ENCODE measurements around the gene TOR1B. TPM values are rescaled to one million over a fixed set of nuclear protein-coding genes. Genes with fewer than 3 reads are reported as not detected.
A peak's percentile ranks its signal among the peaks of the same experiment; 100 is the strongest.
"Not testable (repeated sequence)": the region's sequence is repeated elsewhere in the genome, so short reads cannot be mapped to it uniquely, and the experiment has no call there.

The TOR1B gene
- total RNA-seq, 2 experiments from 2014 or later = 18.8 to 21.3 TPM

GRCh38 chr9:129762985-129763926 is 39.7 kb upstream of the TOR1B start:
- no peaks in the 10 kb centered on the region for H3K9me3 Mint-ChIP-seq
- H3K36me3 Mint-ChIP-seq (ENCODE audit: low read depth) = no peaks in the 10 kb centered on the region
- peaks cover under 1% of the 10 kb centered on the region for H3K4me1 Mint-ChIP-seq (ENCODE audit: low read depth)
- H3K4me3 Mint-ChIP-seq = no peak overlapping the region
- no peak overlapping the region for H3K27ac Mint-ChIP-seq
- CTCF ChIA-PET = interaction anchor here (0.7 to 1.3 kb wide), 2 partner anchors 25 to 37 kb away, joined by 4 to 6 read pairs; no protein-coding TSS in a partner anchor
- intact Hi-C loops (cut with micrococcal nuclease) = no loop called here
- no peak for DNase-seq
- no peaks in the 10 kb centered on the region for H3K27me3 Mint-ChIP-seq (ENCODE audit: low read depth)

- Mint-ChIP-seq H3K4me3 (no peak overlapping the region), H3K9me3 (no peaks in the 10 kb centered on the region), H3K27me3 (ENCODE audit: low read depth) (no peaks in the 10 kb centered on the region), H3K27ac (no peak overlapping the region), H3K36me3 (ENCODE audit: low read depth) (no peaks in the 10 kb centered on the region), H3K4me1 (ENCODE audit: low read depth) (no peaks in the 10 kb centered on the region)
- CTCF ChIA-PET = interaction anchor here (0.6 to 1.1 kb wide), 4 partner anchors 22 to 69 kb away, joined by 3 to 4 read pairs (median 3); partner anchors contain the start of genes C9orf78 and USP20
- intact Hi-C loops (cut with micrococcal nuclease) = no loop called here
- DNase-seq = no peak
Observed at GRCh38 chr9:129765764-129766317, 37.1 kb upstream of the TOR1B start.

GRCh38 chr9:129768486-129768885 is 34.5 kb upstream of the TOR1B start:
- no peak for DNase-seq
- H3K36me3 Mint-ChIP-seq (ENCODE audit: low read depth) = no peaks in the 10 kb centered on the region
- H3K27me3 Mint-ChIP-seq (ENCODE audit: low read depth) = no peaks in the 10 kb centered on the region
- no peak overlapping the region for H3K27ac Mint-ChIP-seq
- H3K4me3 Mint-ChIP-seq = no peak overlapping the region
- no peaks in the 10 kb centered on the region for H3K9me3 Mint-ChIP-seq
- CTCF ChIA-PET = interaction anchor here (1.0 kb wide), 2 partner anchors 31 to 43 kb away, joined by 3 read pairs; no protein-coding TSS in a partner anchor
- H3K4me1 Mint-ChIP-seq (ENCODE audit: low read depth) = no peaks in the 10 kb centered on the region
- intact Hi-C loops (cut with micrococcal nuclease) = no loop called here

GRCh38 chr9:129769669-129770068 is 33.3 kb upstream of the TOR1B start:
- H3K9me3 Mint-ChIP-seq = no peaks in the 10 kb centered on the region
- no peak overlapping the region for H3K27ac Mint-ChIP-seq
- intact Hi-C loops (cut with micrococcal nuclease) = no loop called here
- no peaks in the 10 kb centered on the region for H3K27me3 Mint-ChIP-seq (ENCODE audit: low read depth)
- no peak for DNase-seq
- H3K4me3 Mint-ChIP-seq = no peak overlapping the region
- no peaks in the 10 kb centered on the region for H3K36me3 Mint-ChIP-seq (ENCODE audit: low read depth)
- no peaks in the 10 kb centered on the region for H3K4me1 Mint-ChIP-seq (ENCODE audit: low read depth)
- CTCF ChIA-PET = interaction anchor here (1.0 kb wide), 1 partner anchor 32 kb away, joined by 3 read pairs; no protein-coding TSS in a partner anchor

- Mint-ChIP-seq H3K27ac (no peak overlapping the region), H3K36me3 (ENCODE audit: low read depth) (no peaks in the 10 kb centered on the region), H3K4me1 (ENCODE audit: low read depth) (no peaks in the 10 kb centered on the region), H3K27me3 (ENCODE audit: low read depth) (no peaks in the 10 kb centered on the region), H3K9me3 (no peaks in the 10 kb centered on the region), H3K4me3 (no peak overlapping the region)
- CTCF ChIA-PET = no interaction called here
- DNase-seq = no peak
- intact Hi-C loops (cut with micrococcal nuclease) = no loop called here
Observed at GRCh38 chr9:129770741-129771140, 32.2 kb upstream of the TOR1B start.

GRCh38 chr9:129773262-129774048 is 29.5 kb upstream of the TOR1B start:
- CTCF ChIA-PET = interaction anchor here (0.7 to 0.9 kb wide), 2 partner anchors 32 to 36 kb away, joined by 3 to 5 read pairs; no protein-coding TSS in a partner anchor
- H3K27me3 Mint-ChIP-seq (ENCODE audit: low read depth) = peaks cover 9% of the 10 kb centered on the region
- no peak for DNase-seq
- H3K27ac Mint-ChIP-seq = no peak overlapping the region
- H3K36me3 Mint-ChIP-seq (ENCODE audit: low read depth) = no peaks in the 10 kb centered on the region
- H3K9me3 Mint-ChIP-seq = no peaks in the 10 kb centered on the region
- H3K4me1 Mint-ChIP-seq (ENCODE audit: low read depth) = peaks cover 11% of the 10 kb centered on the region
- intact Hi-C loops (cut with micrococcal nuclease) = no loop called here
- no peak overlapping the region for H3K4me3 Mint-ChIP-seq

- intact Hi-C loops (cut with micrococcal nuclease) = no loop called here
- Mint-ChIP-seq H3K27me3 (ENCODE audit: low read depth) (peaks cover 9% of the 10 kb centered on the region), H3K9me3 (no peaks in the 10 kb centered on the region), H3K27ac (no peak overlapping the region), H3K36me3 (ENCODE audit: low read depth) (no peaks in the 10 kb centered on the region), H3K4me1 (ENCODE audit: low read depth) (peaks cover 11% of the 10 kb centered on the region), H3K4me3 (no peak overlapping the region)
- CTCF ChIA-PET = interaction anchor here (1.4 kb wide), 1 partner anchor 48 kb away, joined by 6 read pairs; no protein-coding TSS in a partner anchor
- DNase-seq = no peak
Observed at GRCh38 chr9:129774791-129775447, 28.1 kb upstream of the TOR1B start.

GRCh38 chr9:129775448-129775798 is 27.6 kb upstream of the TOR1B start:
- no peak for DNase-seq
- Mint-ChIP-seq H3K9me3 (no peaks in the 10 kb centered on the region), H3K27me3 (ENCODE audit: low read depth) (peaks cover 9% of the 10 kb centered on the region), H3K27ac (no peak overlapping the region), H3K36me3 (ENCODE audit: low read depth) (no peaks in the 10 kb centered on the region), H3K4me3 (no peak overlapping the region), H3K4me1 (ENCODE audit: low read depth) (peaks cover 11% of the 10 kb centered on the region)
- CTCF ChIA-PET = interaction anchor here (1.1 to 1.4 kb wide), 2 partner anchors 38 to 48 kb away, joined by 3 to 6 read pairs; no protein-coding TSS in a partner anchor
- intact Hi-C loops (cut with micrococcal nuclease) = no loop called here

GRCh38 chr9:129776096-129776495 is 26.9 kb upstream of the TOR1B start:
- intact Hi-C loops (cut with micrococcal nuclease); H3K36me3 Mint-ChIP-seq (ENCODE audit: low read depth); H3K9me3 Mint-ChIP-seq; H3K4me3 Mint-ChIP-seq; H3K27me3 Mint-ChIP-seq (ENCODE audit: low read depth); H3K27ac Mint-ChIP-seq; DNase-seq: not testable (repeated sequence)
- CTCF ChIA-PET = interaction anchor here (1.1 kb wide), 1 partner anchor 39 kb away, joined by 3 read pairs; no protein-coding TSS in a partner anchor
- H3K4me1 Mint-ChIP-seq (ENCODE audit: low read depth) = peaks cover 13% of the 10 kb centered on the region

- CTCF ChIA-PET = interaction anchor here (1.1 to 1.6 kb wide), 5 partner anchors 15 to 51 kb away, joined by 3 to 17 read pairs (median 4); no protein-coding TSS in a partner anchor
- H3K27me3 Mint-ChIP-seq (ENCODE audit: low read depth) = peaks cover 9% of the 10 kb centered on the region
- H3K4me3 Mint-ChIP-seq = no peak overlapping the region
- intact Hi-C loops (cut with micrococcal nuclease) = no loop called here
- no peaks in the 10 kb centered on the region for H3K9me3 Mint-ChIP-seq
- peaks cover 13% of the 10 kb centered on the region for H3K4me1 Mint-ChIP-seq (ENCODE audit: low read depth)
- H3K36me3 Mint-ChIP-seq (ENCODE audit: low read depth) = no peaks in the 10 kb centered on the region
- no peak for DNase-seq
- no peak overlapping the region for H3K27ac Mint-ChIP-seq
Observed at GRCh38 chr9:129776566-129776937, 26.4 kb upstream of the TOR1B start.

- DNase-seq = peak; percentile 92
- H3K36me3 Mint-ChIP-seq (ENCODE audit: low read depth) = no peaks in the 10 kb centered on the region
- no peaks in the 10 kb centered on the region for H3K9me3 Mint-ChIP-seq
- intact Hi-C loops (cut with micrococcal nuclease) = no loop called here
- H3K4me1 Mint-ChIP-seq (ENCODE audit: low read depth) = peaks cover 13% of the 10 kb centered on the region
- CTCF ChIA-PET = interaction anchor here (0.6 to 1.6 kb wide), 6 partner anchors 15 to 357 kb away, joined by 3 to 17 read pairs (median 4); no protein-coding TSS in a partner anchor
- H3K27me3 Mint-ChIP-seq (ENCODE audit: low read depth) = peaks cover 9% of the 10 kb centered on the region
- H3K27ac Mint-ChIP-seq = no peak overlapping the region
- H3K4me3 Mint-ChIP-seq = no peak overlapping the region
Observed at GRCh38 chr9:129776938-129777768, 25.8 kb upstream of the TOR1B start.
